Neural cell (in vitro differentiated cells): ENCODE measurements around the gene NSF. TPM values are rescaled to one million over a fixed set of nuclear protein-coding genes. Genes with fewer than 3 reads are reported as not detected.

Experiments used
- H2AFZ ChIP-seq: fragments of 200-600, 300-800 bp; sonication (generic), shearing (Covaris generic); 2 replicates; pipeline ENCODE4 v1.6.0; 2014; ENCODE audit warnings: low read depth, mild to moderate bottlenecking, antibody characterized with exemption, low read length, moderate library complexity
- H3F3A ChIP-seq: fragments of 200-600 bp; shearing (Covaris generic); 2 replicates; pipeline ENCODE4 v1.6.1; 2016; ENCODE audit warnings: mild to moderate bottlenecking, moderate library complexity, mixed read lengths, antibody characterized with exemption, low read length; ENCODE audit not compliant: insufficient read depth, poor library complexity, severe bottlenecking
- H3K27ac ChIP-seq: fragments of 200-600, 300-800 bp; sonication (generic), shearing (Covaris generic); 2 replicates; pipeline ENCODE4 v1.5.1; 2014; ENCODE audit warnings: mild to moderate bottlenecking, low read length, moderate library complexity
- H3K27me3 ChIP-seq: fragments of 300-800, 200-600 bp; sonication (generic), shearing (Covaris generic); 2 replicates; pipeline ENCODE4 v1.6.0; 2014; ENCODE audit warnings: mild to moderate bottlenecking, low read depth, low read length, moderate library complexity; ENCODE audit not compliant: insufficient read depth
- H3K36me3 ChIP-seq: fragments of 300-800, 200-600 bp; sonication (generic), shearing (Covaris generic); 2 replicates; pipeline ENCODE4 v1.5.1; 2014; ENCODE audit warnings: mild to moderate bottlenecking, antibody characterized with exemption, low read length, moderate library complexity; ENCODE audit not compliant: insufficient read depth
- H3K4me2 ChIP-seq: fragments of 300-800, 200-600 bp; sonication (generic), shearing (Covaris generic); 2 replicates; pipeline ENCODE4 v1.6.0; 2014; ENCODE audit warnings: mild to moderate bottlenecking, low read length
- H3K4me3 ChIP-seq: fragments of 300-800, 200-600 bp; sonication (generic), shearing (Covaris generic); 2 replicates; pipeline ENCODE4 v1.5.1; 2014; ENCODE audit warnings: mild to moderate bottlenecking, low read length, moderate library complexity
- H3K79me2 ChIP-seq: fragments of 200-600 bp; shearing (Covaris generic); replicated peaks from 2 replicates; pipeline ENCODE4 v1.6.0; 2014; ENCODE audit warnings: mild to moderate bottlenecking, low read length, moderate library complexity; ENCODE audit not compliant: insufficient read depth
- H3K9ac ChIP-seq: fragments of 300-800, 200-600 bp; sonication (generic), shearing (Covaris generic); 2 replicates; pipeline ENCODE4 v1.6.1; 2016; ENCODE audit warnings: mild to moderate bottlenecking, low read length, mixed read lengths
- H3K9me2 ChIP-seq: fragments of 200-600 bp; shearing (Covaris generic); 2 replicates; pipeline ENCODE4 v1.6.1; 2016; ENCODE audit warnings: mild to moderate bottlenecking, low read length, mixed read lengths; ENCODE audit not compliant: insufficient read depth
- H3K9me3 ChIP-seq: fragments of 200-600, 300-800 bp; sonication (generic), shearing (Covaris generic); 2 replicates; pipeline ENCODE4 v1.6.1; 2016; ENCODE audit warnings: mild to moderate bottlenecking, mixed run types, low read length, moderate library complexity, mixed read lengths
- H4K20me1 ChIP-seq: fragments of 200-600 bp; shearing (Covaris generic); 2 replicates; pipeline ENCODE4 v1.6.1; 2016; ENCODE audit warnings: mild to moderate bottlenecking, mixed run types; ENCODE audit not compliant: insufficient read depth
- EP300 ChIP-seq: fragments of 450-650 bp; conservative IDR thresholded peaks from 2 replicates; pipeline ENCODE4 v1.6.1; 2014; ENCODE audit warnings: antibody characterized with exemption, mild to moderate bottlenecking, moderate library complexity; ENCODE audit not compliant: poor library complexity, severe bottlenecking
- MXI1 ChIP-seq: fragments of 450-650 bp; conservative IDR thresholded peaks from 2 replicates; pipeline ENCODE4 v1.6.1; 2014; ENCODE audit warnings: antibody characterized with exemption, mild to moderate bottlenecking; ENCODE audit not compliant: poor library complexity, severe bottlenecking
- POLR2AphosphoS5 ChIP-seq: IDR thresholded peaks from 2 replicates; pipeline ENCODE4 v1.6.1; 2012
- RAD21 ChIP-seq: fragments of 450-650 bp; conservative IDR thresholded peaks from 2 replicates; pipeline ENCODE4 v1.6.1; 2014; ENCODE audit warnings: antibody characterized with exemption, mild to moderate bottlenecking, moderate library complexity
- TAF1 ChIP-seq: IDR thresholded peaks from 2 replicates; pipeline ENCODE4 v1.6.1; 2012; ENCODE audit warnings: low read depth
- polyA plus RNA-seq: library from polyadenylated mRNA; depleted of rRNA; stranded (reverse); fragments of >200 nt; gene quantifications from 2 replicates; pipeline ENCODE4 v1.2.3, GENCODE V29; 2014
- TF ChIP-seq, protein P1 (sequence below): IDR thresholded peaks from 2 replicates; pipeline ENCODE4 v1.6.1; 2012; ENCODE audit warnings: borderline replicate concordance
- TF ChIP-seq, protein P2 (sequence below): fragments of 450-650 bp; IDR thresholded peaks from 2 replicates; pipeline ENCODE4 v1.5.1; 2014; ENCODE audit warnings: antibody characterized with exemption, mild to moderate bottlenecking, moderate library complexity; ENCODE audit not compliant: poor library complexity, severe bottlenecking

Gene NSF
- polyA plus RNA-seq, 1 donor from 2014 or later, result 98.6 TPM

GRCh38 chr17:46742565-46743270, 152.2 kb downstream of the NSF start:
- H3K4me2 ChIP-seq, result no peak overlapping the region
- H3K9me3 ChIP-seq, result no peaks in the 10 kb centered on the region
- TF ChIP-seq, protein P1, sequence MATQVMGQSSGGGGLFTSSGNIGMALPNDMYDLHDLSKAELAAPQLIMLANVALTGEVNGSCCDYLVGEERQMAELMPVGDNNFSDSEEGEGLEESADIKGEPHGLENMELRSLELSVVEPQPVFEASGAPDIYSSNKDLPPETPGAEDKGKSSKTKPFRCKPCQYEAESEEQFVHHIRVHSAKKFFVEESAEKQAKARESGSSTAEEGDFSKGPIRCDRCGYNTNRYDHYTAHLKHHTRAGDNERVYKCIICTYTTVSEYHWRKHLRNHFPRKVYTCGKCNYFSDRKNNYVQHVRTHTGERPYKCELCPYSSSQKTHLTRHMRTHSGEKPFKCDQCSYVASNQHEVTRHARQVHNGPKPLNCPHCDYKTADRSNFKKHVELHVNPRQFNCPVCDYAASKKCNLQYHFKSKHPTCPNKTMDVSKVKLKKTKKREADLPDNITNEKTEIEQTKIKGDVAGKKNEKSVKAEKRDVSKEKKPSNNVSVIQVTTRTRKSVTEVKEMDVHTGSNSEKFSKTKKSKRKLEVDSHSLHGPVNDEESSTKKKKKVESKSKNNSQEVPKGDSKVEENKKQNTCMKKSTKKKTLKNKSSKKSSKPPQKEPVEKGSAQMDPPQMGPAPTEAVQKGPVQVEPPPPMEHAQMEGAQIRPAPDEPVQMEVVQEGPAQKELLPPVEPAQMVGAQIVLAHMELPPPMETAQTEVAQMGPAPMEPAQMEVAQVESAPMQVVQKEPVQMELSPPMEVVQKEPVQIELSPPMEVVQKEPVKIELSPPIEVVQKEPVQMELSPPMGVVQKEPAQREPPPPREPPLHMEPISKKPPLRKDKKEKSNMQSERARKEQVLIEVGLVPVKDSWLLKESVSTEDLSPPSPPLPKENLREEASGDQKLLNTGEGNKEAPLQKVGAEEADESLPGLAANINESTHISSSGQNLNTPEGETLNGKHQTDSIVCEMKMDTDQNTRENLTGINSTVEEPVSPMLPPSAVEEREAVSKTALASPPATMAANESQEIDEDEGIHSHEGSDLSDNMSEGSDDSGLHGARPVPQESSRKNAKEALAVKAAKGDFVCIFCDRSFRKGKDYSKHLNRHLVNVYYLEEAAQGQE, result no peak
- TF ChIP-seq TAF1, result no peak
- TF ChIP-seq RAD21, result no peak
- TF ChIP-seq, protein P2, sequence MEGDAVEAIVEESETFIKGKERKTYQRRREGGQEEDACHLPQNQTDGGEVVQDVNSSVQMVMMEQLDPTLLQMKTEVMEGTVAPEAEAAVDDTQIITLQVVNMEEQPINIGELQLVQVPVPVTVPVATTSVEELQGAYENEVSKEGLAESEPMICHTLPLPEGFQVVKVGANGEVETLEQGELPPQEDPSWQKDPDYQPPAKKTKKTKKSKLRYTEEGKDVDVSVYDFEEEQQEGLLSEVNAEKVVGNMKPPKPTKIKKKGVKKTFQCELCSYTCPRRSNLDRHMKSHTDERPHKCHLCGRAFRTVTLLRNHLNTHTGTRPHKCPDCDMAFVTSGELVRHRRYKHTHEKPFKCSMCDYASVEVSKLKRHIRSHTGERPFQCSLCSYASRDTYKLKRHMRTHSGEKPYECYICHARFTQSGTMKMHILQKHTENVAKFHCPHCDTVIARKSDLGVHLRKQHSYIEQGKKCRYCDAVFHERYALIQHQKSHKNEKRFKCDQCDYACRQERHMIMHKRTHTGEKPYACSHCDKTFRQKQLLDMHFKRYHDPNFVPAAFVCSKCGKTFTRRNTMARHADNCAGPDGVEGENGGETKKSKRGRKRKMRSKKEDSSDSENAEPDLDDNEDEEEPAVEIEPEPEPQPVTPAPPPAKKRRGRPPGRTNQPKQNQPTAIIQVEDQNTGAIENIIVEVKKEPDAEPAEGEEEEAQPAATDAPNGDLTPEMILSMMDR, result no peak
- no peak for TF ChIP-seq EP300
- H3K27me3 ChIP-seq, result no peaks in the 10 kb centered on the region
- no peaks in the 10 kb centered on the region for H3K79me2 ChIP-seq
- H3K36me3 ChIP-seq, result no peaks in the 10 kb centered on the region
- no peaks in the 10 kb centered on the region for H3K9me2 ChIP-seq
- no peaks in the 10 kb centered on the region for H4K20me1 ChIP-seq
- no peaks in the 10 kb centered on the region for H3F3A ChIP-seq
- no peak overlapping the region for H3K27ac ChIP-seq
- H2AFZ ChIP-seq, result no peak overlapping the region
- H3K9ac ChIP-seq, result no peak overlapping the region
- H3K4me3 ChIP-seq, result no peak overlapping the region

GRCh38 chr17:46744441-46744840, 154.0 kb downstream of the NSF start:
- Histone ChIP-seq H3K79me2 (no peaks in the 10 kb centered on the region), H3K9me3 (no peaks in the 10 kb centered on the region), H3K9ac (no peak overlapping the region), H2AFZ (no peak overlapping the region), H3K27me3 (no peaks in the 10 kb centered on the region), H3K27ac (no peak overlapping the region), H4K20me1 (no peaks in the 10 kb centered on the region), H3K4me3 (no peak overlapping the region), H3K9me2 (no peaks in the 10 kb centered on the region), H3F3A (no peaks in the 10 kb centered on the region), H3K4me2 (no peak overlapping the region), H3K36me3 (no peaks in the 10 kb centered on the region)
- TF ChIP-seq, protein P2, result no peak
- TF ChIP-seq MXI1, result no peak
- TF ChIP-seq POLR2AphosphoS5, result no peak
- TF ChIP-seq, protein P1, result no peak
